ENCODE measurements around the gene JAK3.
A peak's percentile ranks its signal among the peaks of the same experiment; 100 is the strongest.

Gene JAK3

DNA sequence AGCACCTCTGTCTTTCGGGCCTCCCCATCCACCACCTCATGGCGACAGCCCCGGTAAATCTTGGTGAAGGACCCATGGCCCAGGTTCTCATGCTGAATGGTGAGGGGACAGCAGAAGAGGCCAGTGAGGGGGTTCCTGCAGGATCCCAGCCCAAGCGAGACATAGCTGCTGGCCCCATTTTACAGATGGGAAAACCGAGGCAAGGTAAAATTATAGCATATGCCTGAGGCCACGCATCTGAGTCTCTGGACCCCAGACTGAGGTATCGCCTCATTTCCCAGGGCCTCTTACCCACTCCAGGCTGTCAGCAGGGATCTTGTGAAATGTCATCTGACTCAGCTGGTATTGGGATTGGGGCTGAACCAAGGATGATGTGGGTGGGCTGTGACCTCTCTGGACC, 9.8 kb downstream of the JAK3 start:
- no peak for TF ChIP-seq CTCF (IDR thresholded peaks at IDR 0.05)
- Histone ChIP-seq H3K27ac (no peak overlapping the region), H3K4me1 (ENCODE audit: control insufficient read depth in 1 of 2, insufficient read depth in 1 of 2, low read depth in 1 of 2, low read length in 1 of 2) (peaks cover 0 to under 1% of the 10 kb centered on the region in 2 experiments), H3K36me3 (peaks cover 96% of the 10 kb centered on the region), H3K27me3 (no peaks in the 10 kb centered on the region), H3K9me3 (no peaks in the 10 kb centered on the region), H3K4me3 (ENCODE audit: low read depth in 1 of 2, low read length in 1 of 2) (no peak overlapping the region)

DNA sequence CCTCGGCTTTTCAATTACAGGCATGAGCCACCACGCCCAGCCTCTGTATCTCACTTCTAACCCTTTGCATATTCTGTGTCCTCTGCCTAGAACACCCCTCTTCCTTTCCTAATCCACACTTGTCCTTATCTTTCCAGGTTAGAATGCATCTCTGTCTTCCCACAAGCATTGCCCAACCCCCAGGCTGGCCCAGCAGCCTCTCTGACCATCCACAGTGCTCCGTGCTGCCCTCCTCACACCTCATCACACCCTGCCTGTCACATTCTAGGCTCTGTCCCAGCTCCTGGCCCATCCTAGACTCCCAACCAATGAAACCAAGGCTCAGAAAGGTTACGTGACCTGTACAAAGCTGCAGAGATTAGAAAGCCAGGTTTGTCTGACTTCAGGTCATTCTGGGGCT, 11.3 kb downstream of the JAK3 start:
- Histone ChIP-seq H3K4me1 (ENCODE audit: control insufficient read depth in 1 of 2, insufficient read depth in 1 of 2, low read depth in 1 of 2, low read length in 1 of 2) (no peaks in the 10 kb centered on the region), H3K4me3 (ENCODE audit: low read depth in 1 of 2, low read length in 1 of 2) (no peak overlapping the region), H3K9me3 (no peaks in the 10 kb centered on the region), H3K27ac (no peak overlapping the region), H3K27me3 (no peaks in the 10 kb centered on the region), H3K36me3 (peaks cover 96% of the 10 kb centered on the region)
- TF ChIP-seq CTCF (IDR thresholded peaks at IDR 0.05): no peak

DNA sequence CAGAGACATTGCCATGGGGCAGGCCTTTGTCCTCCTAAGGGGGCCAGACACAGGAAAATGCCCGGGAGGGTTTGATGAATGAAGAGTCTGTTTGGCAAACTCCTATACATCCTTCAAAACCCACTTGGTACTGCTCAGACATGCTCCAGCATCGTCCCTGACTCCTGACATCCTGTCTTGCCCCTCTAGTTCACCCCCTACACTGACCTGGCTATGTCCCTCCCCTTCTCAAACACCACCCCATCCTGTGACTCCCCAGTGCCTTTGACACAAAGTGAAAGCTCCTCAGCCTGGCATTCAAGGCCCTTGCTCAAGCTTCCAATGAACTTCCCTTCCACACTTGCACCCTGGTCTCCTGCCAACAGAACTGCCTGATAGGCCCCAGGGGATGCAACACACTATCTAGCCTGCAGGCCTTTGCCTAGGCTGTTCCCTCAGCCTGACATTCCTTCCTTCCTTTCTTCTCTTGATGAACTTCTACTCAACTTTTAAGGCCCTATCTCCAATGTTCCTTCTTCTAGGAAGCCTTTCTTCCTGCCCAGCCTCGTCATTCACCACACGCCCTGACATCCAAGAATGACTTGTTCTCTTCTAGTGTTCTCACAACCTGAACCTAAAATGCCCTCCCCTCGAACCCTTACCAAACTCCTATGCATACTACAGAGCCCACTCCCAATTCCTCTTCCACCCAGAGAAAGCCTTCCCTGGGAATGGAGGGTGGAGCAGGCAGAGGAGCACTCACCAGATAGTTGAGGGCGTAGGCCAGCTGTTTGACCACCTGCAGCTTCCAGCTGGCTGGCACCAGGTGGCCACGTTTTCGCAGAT, 12.4 kb downstream of the JAK3 start:
- no peaks in the 10 kb centered on the region for H3K9me3 ChIP-seq
- no peaks in the 10 kb centered on the region for H3K27me3 ChIP-seq
- H3K27ac ChIP-seq: peak overlapping the region; percentile 26
- H3K4me3 ChIP-seq (ENCODE audit: low read depth in 1 of 2, low read length in 1 of 2): no peak overlapping the region
- no peak for TF ChIP-seq CTCF (IDR thresholded peaks at IDR 0.05)
- H3K36me3 ChIP-seq: peaks cover 96% of the 10 kb centered on the region
- no peaks in the 10 kb centered on the region for H3K4me1 ChIP-seq (ENCODE audit: control insufficient read depth in 1 of 2, insufficient read depth in 1 of 2, low read depth in 1 of 2, low read length in 1 of 2)

DNA sequence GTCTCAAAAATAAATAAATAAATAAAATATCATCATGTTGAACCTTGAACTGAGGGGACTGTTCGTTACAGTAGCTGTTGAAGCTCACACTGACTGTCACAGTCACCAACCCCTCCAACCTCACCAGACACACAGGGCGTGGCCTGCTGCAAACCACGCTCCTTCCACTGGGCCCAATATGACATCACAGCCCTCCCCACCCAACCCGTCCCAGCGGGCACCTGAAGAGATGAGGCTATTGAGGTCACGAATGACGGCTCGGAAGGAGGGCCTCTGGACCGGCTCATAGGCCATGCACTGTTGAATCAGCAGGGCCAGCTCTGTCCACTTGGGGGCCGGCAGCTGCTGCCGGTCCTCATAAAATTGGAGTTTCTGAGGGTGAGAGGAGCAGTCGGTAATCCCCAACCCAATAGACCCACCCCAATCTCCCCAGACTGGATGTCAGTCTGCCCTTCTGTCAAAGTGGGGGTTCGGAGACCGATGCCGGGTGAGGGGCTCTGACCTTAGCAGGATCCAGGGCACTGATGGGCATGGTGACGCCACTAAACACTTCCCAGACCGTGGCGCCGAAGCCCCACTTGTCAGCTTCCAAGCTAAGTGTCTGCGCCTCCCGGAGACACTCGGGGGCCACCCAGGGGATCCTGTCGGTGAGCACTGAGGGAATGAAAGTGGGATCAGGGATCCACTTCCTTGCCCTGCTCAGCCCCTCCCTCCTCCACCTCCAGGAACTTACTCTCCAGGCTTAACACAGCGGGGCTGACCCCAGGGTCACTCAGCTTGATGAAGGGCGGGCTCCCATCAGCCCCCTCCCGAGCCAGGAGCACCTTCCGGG, 13.2 kb downstream of the JAK3 start:
- H3K27ac ChIP-seq: no peak overlapping the region
- no peaks in the 10 kb centered on the region for H3K9me3 ChIP-seq
- no peaks in the 10 kb centered on the region for H3K27me3 ChIP-seq
- no peak for TF ChIP-seq CTCF (IDR thresholded peaks at IDR 0.05)
- no peaks in the 10 kb centered on the region for H3K4me1 ChIP-seq (ENCODE audit: control insufficient read depth in 1 of 2, insufficient read depth in 1 of 2, low read depth in 1 of 2, low read length in 1 of 2)
- H3K4me3 ChIP-seq (ENCODE audit: low read depth in 1 of 2, low read length in 1 of 2): no peak overlapping the region
- peaks cover 97% of the 10 kb centered on the region for H3K36me3 ChIP-seq

GRCh38 chr19:17832443-17833208, 15.2 kb downstream of the JAK3 start:
- peaks cover 11 to 12% of the 10 kb centered on the region in 2 experiments for H3K4me1 ChIP-seq (ENCODE audit: control insufficient read depth in 1 of 2, insufficient read depth in 1 of 2, low read depth in 1 of 2, low read length in 1 of 2)

More at GRCh38 chr19:17832443-17833208, 15.2 kb downstream of the JAK3 start:
- peaks cover 92% of the 10 kb centered on the region for H3K36me3 ChIP-seq
- no peaks in the 10 kb centered on the region for H3K27me3 ChIP-seq
- no peak overlapping the region for H3K27ac ChIP-seq
- H3K9me3 ChIP-seq: no peaks in the 10 kb centered on the region
- no peak for TF ChIP-seq CTCF (IDR thresholded peaks at IDR 0.05)
- H3K4me3 ChIP-seq (ENCODE audit: low read depth in 1 of 2, low read length in 1 of 2): no peak overlapping the region
